Adrenal gland (tissue), 12 donors: ENCODE results near the gene JARID2. TPM values are rescaled to one million over a fixed set of nuclear protein-coding genes. Genes with fewer than 3 reads are reported as not detected.
A peak's percentile ranks its signal among the peaks of the same experiment; 100 is the strongest.

ENCODE experiments used
- DNase-seq, 7 donors: peaks; one replicate each; pipeline ENCODE4 v3.0.0-alpha.2; 2019 to 2020
- H3K27ac ChIP-seq, 5 donors: fragments of 200-600 bp; sonication (generic) in 4 of 5; 1 replicate in 3 of 5; 2 replicates in 2 of 5; pipeline versions ENCODE4 v1.5.1 to v1.8.0; 2016 to 2020; ENCODE audit warnings: mild to moderate bottlenecking in 1 of 5
- H3K27me3 ChIP-seq: fragments of 200-600 bp; 2 replicates; pipeline ENCODE4 v1.8.0; 2021
- H3K36me3 ChIP-seq, 2 donors: fragments of 200-600 bp; replicated peaks in 1 of 2; 1 replicate in 1 of 2; 2 replicates in 1 of 2; pipeline versions ENCODE4 v1.5.1 to v1.8.0; 2018 to 2022
- H3K4me1 ChIP-seq, 2 donors: fragments of 200-600 bp; replicated peaks in 1 of 2; 1 replicate in 1 of 2; 2 replicates in 1 of 2; pipeline versions ENCODE4 v1.5.1 to v1.8.0; 2018 to 2021
- H3K4me3 ChIP-seq, 4 donors: fragments of 200-600 bp; sonication (generic) in 3 of 4; one replicate each; pipeline ENCODE4 v1.5.1; 2016 to 2018
- H3K9me3 ChIP-seq, 3 donors: fragments of 200-600 bp; sonication (generic) in 1 of 3; replicated peaks in 1 of 3; 1 replicate in 2 of 3; 2 replicates in 1 of 3; pipeline versions ENCODE4 v1.5.1 to v1.8.0; 2016 to 2021
- POLR2A ChIP-seq, 2 donors: fragments of 450-650 bp; IDR thresholded peaks; one replicate each; pipeline ENCODE4 v1.6.1; 2017; ENCODE audit warnings: antibody characterized with exemption in 2 of 2, mild to moderate bottlenecking in 2 of 2, moderate library complexity in 1 of 2
- WGBS, 4 donors: extraction: QIAGEN DNeasy Blood & Tissue Kit in 2 of 4; methylation state at CpG; one replicate each; pipeline versions ENCODE4 v1.1.5 to v1.1.7; 2013 to 2017; 5-methylcytosine and 5-hydroxymethylcytosine counted together
- intact Hi-C, 2 donors: fragments of 100-400 bp; cut with DNase I; formaldehyde crosslinking; loops; one replicate each; pipeline versions ENCODE4 v1.14.1 to v1.15.0; 2022 to 2023
- polyA plus RNA-seq, 3 donors: library from polyadenylated mRNA; stranded (reverse); fragments of 200-250 nt in 2 of 3; fragments of 350-450 nt in 1 of 3; fragmentation: Illumina TruSeq in 1 of 3; extraction: RNeasy Lipid Tissue Mini Kit (QIAGEN cat#74804) in 1 of 3; gene quantifications; one replicate each; pipeline ENCODE4 v1.2.3, GENCODE V29; 2013 to 2014
- total RNA-seq, 9 donors: library from RNA; depleted of rRNA in 4 of 9; stranded (reverse); fragments of >200 nt in 4 of 9; fragments of 120-200 nt in 1 of 9; fragmentation: NEBNext Ultra II Directional in 1 of 9; extraction: Animal tissue kit (Norgen Biotek cat#: 25700) in 1 of 9; gene quantifications; one replicate each; pipeline versions ENCODE4 v1.1.0 to v1.2.4, GENCODE V29; 2013 to 2023
- TF ChIP-seq, protein P1 (sequence below), 6 experiments: fragments of 450-650 bp in 4 of 6; fragments of 200-600 bp in 2 of 6; sonication (generic) in 1 of 6; IDR thresholded peaks; 1 replicate in 5 of 6; 2 replicates in 1 of 6; pipeline versions ENCODE4 v1.5.1 to v1.8.0; 2016 to 2021; ENCODE audit warnings: antibody characterized with exemption in 6 of 6, mild to moderate bottlenecking in 2 of 6, moderate library complexity in 1 of 6
- donor health status: healthy with polysubstance abuse.
- donor health status: Bipolar disorder and iron deficiency.
- donor health status: DM: yes; HTN: yes; CAD: no.
- donor health status: DM: no; HTN: no; CAD: no.
- donor health status: DM: no; HTN: no; CAD: no.
- donor health status: DM: yes; HTN: yes; CAD: no.

JARID2 gene
- total and polyA plus RNA-seq, 12 donors = 3.0 to 13.6 (median 8.2) TPM

DNA sequence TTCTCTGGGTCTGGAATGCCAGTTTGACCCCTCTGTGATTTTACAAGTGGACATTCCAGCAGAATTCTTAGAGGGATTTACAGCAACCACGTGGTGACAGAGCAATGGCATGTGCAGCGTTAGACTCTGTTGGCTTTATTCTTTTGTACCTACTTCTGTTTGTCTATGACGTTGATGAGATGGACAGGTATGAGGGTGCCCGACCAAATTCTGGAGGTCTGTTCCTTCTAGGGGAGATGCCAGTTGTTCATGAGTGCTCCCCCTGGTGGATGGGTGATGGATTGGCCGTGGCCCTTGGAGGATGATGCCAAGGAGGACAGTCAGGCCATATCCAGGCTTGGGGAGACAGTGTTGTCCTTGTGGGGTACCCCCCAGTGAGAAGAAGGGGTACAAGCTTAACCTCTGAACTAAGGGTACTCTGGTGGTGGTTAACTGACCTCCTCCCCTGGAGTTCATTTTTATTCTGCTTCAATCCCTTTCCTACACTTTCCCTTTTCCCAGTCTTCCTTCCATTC lies 218.4 kb downstream of the JARID2 start:
- Histone ChIP-seq H3K36me3 (no peaks in the 10 kb centered on the region), H3K27ac (no peak overlapping the region), H3K4me1 (peaks cover 30 to 34% of the 10 kb centered on the region in 2 donors), H3K9me3 (no peaks in the 10 kb centered on the region), H3K4me3 (no peak overlapping the region), H3K27me3 (no peaks in the 10 kb centered on the region)
- 80 to 90% (median 86%) methylated on average over 5 of the region's 5 CpGs for WGBS, 4 donors
- intact Hi-C loops = no loop called here
- no peak for TF ChIP-seq POLR2A (IDR thresholded peaks at IDR 0.05)
- TF ChIP-seq, protein P1, sequence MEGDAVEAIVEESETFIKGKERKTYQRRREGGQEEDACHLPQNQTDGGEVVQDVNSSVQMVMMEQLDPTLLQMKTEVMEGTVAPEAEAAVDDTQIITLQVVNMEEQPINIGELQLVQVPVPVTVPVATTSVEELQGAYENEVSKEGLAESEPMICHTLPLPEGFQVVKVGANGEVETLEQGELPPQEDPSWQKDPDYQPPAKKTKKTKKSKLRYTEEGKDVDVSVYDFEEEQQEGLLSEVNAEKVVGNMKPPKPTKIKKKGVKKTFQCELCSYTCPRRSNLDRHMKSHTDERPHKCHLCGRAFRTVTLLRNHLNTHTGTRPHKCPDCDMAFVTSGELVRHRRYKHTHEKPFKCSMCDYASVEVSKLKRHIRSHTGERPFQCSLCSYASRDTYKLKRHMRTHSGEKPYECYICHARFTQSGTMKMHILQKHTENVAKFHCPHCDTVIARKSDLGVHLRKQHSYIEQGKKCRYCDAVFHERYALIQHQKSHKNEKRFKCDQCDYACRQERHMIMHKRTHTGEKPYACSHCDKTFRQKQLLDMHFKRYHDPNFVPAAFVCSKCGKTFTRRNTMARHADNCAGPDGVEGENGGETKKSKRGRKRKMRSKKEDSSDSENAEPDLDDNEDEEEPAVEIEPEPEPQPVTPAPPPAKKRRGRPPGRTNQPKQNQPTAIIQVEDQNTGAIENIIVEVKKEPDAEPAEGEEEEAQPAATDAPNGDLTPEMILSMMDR (IDR thresholded peaks at IDR 0.05) = peak; percentile 28 to 54 (median 46)
- DNase-seq = peak in 2 of 7 donors; percentile 37 to 55

DNA sequence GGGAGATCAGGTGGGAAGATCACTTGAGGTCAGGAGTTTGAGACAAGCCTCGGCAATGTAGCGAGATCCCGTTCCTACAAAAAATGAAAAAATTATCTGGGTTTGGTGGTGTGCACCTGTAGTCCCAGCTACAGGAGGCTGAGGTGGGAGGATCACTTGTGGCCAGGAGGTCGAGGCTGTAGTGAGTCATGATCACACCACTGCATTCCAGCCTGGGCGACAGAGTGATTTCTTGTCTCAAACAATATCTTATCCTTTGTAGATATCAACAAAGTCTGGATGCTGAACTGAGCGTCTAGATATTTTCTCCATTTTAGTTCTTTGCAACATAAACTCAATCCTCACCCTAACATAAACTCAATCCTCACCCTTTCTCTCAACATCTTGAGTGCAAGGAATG lies 219.3 kb downstream of the JARID2 start:
- TF ChIP-seq, protein P1 (IDR thresholded peaks at IDR 0.05) = no peak
- TF ChIP-seq POLR2A (IDR thresholded peaks at IDR 0.05) = no peak
- Histone ChIP-seq H3K9me3 (no peaks in the 10 kb centered on the region), H3K4me3 (no peak overlapping the region), H3K36me3 (no peaks in the 10 kb centered on the region), H3K4me1 (peaks cover 24% of the 10 kb centered on the region in 2 donors), H3K27me3 (no peaks in the 10 kb centered on the region), H3K27ac (no peak overlapping the region)
- no peak for DNase-seq
- intact Hi-C loops = no loop called here
- WGBS, 4 donors = 73 to 93% (median 77%) methylated on average over 6 of the region's 6 CpGs

- DNase-seq = no peak
- intact Hi-C loops = no loop called here
- WGBS, 4 donors = 94 to 97% (median 95%) methylated on average over 8 of the region's 8 CpGs
- Histone ChIP-seq H3K4me1 (peaks cover 0 to 11% of the 10 kb centered on the region in 2 donors), H3K27me3 (no peaks in the 10 kb centered on the region), H3K9me3 (no peaks in the 10 kb centered on the region), H3K36me3 (no peaks in the 10 kb centered on the region), H3K4me3 (no peak overlapping the region), H3K27ac (no peak overlapping the region)
- TF ChIP-seq, protein P1 (IDR thresholded peaks at IDR 0.05) = no peak
- no peak for TF ChIP-seq POLR2A (IDR thresholded peaks at IDR 0.05)
These were observed 224.9 kb downstream of the JARID2 start for GRCh38 chr6:15470746-15471145.

DNA sequence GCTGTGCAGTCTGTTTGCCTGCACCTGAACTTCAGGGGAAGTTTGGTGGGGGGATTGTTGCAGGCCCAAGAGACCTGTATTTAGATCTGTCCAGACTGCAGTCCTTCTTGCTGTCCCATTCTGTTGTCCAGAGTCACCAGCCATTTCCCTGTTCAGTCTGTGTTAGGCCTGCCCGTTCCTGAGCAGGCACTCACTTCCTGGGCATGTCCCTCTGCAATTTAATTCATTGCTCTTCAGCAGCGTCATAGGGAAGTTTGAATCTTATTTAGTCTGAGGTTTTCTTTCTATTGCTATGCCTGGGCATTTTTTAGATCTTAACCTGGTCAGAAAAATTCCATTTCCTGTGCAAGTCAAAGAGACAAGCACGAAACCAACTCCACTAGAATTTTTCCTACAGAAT lies 226.8 kb downstream of the JARID2 start:
- Histone ChIP-seq H3K27me3 (no peaks in the 10 kb centered on the region), H3K4me1 (peaks cover 0 to 28% of the 10 kb centered on the region in 2 donors), H3K9me3 (no peaks in the 10 kb centered on the region), H3K27ac (peak overlapping the region in 1 of 5 donors; percentile 56), H3K36me3 (no peaks in the 10 kb centered on the region), H3K4me3 (no peak overlapping the region)
- 65 to 80% (median 75%) methylated on average over 3 of the region's 3 CpGs for WGBS, 4 donors
- DNase-seq = peak in 1 of 7 donors; percentile 45
- no peak for TF ChIP-seq POLR2A (IDR thresholded peaks at IDR 0.05)
- TF ChIP-seq, protein P1 (IDR thresholded peaks at IDR 0.05) = no peak
- intact Hi-C loops = no loop called here
